ENCODE data around the gene MKRN1. TPM values are rescaled to one million over a fixed set of nuclear protein-coding genes. Genes with fewer than 3 reads are reported as not detected.
"Not testable (repeated sequence)": the region's sequence is repeated elsewhere in the genome, so short reads cannot be mapped to it uniquely, and the experiment has no call there.

MKRN1 gene
- total RNA-seq, 4 donors from 2014 or later: 66.4 to 105 (median 77.9) TPM

- Histone ChIP-seq H3K4me1 (no peaks in the 10 kb centered on the region), H3K36me3 (peaks cover 50 to 95% (median 85%) of the 10 kb centered on the region in 4 donors), H3K27me3 (no peaks in the 10 kb centered on the region), H3K27ac (replicated peaks in 1 of 4) (no peak overlapping the region), H3K9me3 (no peaks in the 10 kb centered on the region), H3K4me3 (no peak overlapping the region)
- TF ChIP-seq POLR2AphosphoS5 (IDR thresholded peaks at IDR 0.05): no peak
- TF ChIP-seq EP300 (IDR thresholded peaks at IDR 0.05): no peak
- intact Hi-C loops (cut with DNase I): no loop called here
- DNase-seq (ENCODE audit: extremely low spot score): no peak
- 79% methylated on average over 3 of the region's 3 CpGs for WGBS
Observed at GRCh38 chr7:140458201-140458600, 21.1 kb downstream of the MKRN1 start.

GRCh38 chr7:140456551-140457051 lies 22.7 kb downstream of the MKRN1 start:
- no peak for DNase-seq (ENCODE audit: extremely low spot score)
- Histone ChIP-seq H3K4me3 (no peak overlapping the region), H3K27ac (replicated peaks in 1 of 4) (no peak overlapping the region), H3K27me3 (no peaks in the 10 kb centered on the region), H3K9me3 (no peaks in the 10 kb centered on the region), H3K4me1 (no peaks in the 10 kb centered on the region), H3K36me3 (peaks cover 49 to 94% (median 83%) of the 10 kb centered on the region in 4 donors)
- 94% methylated on average over 9 of the region's 9 CpGs for WGBS
- TF ChIP-seq POLR2AphosphoS5 (IDR thresholded peaks at IDR 0.05) (no peak), POLR2A (IDR thresholded peaks at IDR 0.05; ENCODE audit: low read depth) (no peak), EP300 (IDR thresholded peaks at IDR 0.05) (no peak), CTCF (IDR thresholded peaks at IDR 0.05) (no peak)
- intact Hi-C loops (cut with DNase I): no loop called here

GRCh38 chr7:140455743-140456142 lies 23.6 kb downstream of the MKRN1 start:
- no peak for DNase-seq (ENCODE audit: extremely low spot score)
- intact Hi-C loops (cut with DNase I): no loop called here
- H3K27me3 ChIP-seq: no peaks in the 10 kb centered on the region
- WGBS: 65% methylated on average over 4 of the region's 4 CpGs
- H3K4me3 ChIP-seq: no peak overlapping the region
- H3K27ac ChIP-seq (replicated peaks in 1 of 4): no peak overlapping the region
- H3K36me3 ChIP-seq: peaks cover 44 to 85% (median 76%) of the 10 kb centered on the region in 4 donors
- TF ChIP-seq POLR2A (IDR thresholded peaks at IDR 0.05; ENCODE audit: low read depth) (no peak), POLR2AphosphoS5 (IDR thresholded peaks at IDR 0.05) (no peak), EP300 (IDR thresholded peaks at IDR 0.05) (no peak), CTCF (IDR thresholded peaks at IDR 0.05) (no peak)
- H3K9me3 ChIP-seq: no peaks in the 10 kb centered on the region
- no peaks in the 10 kb centered on the region for H3K4me1 ChIP-seq

- intact Hi-C loops (cut with DNase I): no loop called here
- H3K27ac ChIP-seq (replicated peaks in 1 of 4): no peak overlapping the region
- H3K4me3 ChIP-seq: no peak overlapping the region
- WGBS: 81% methylated on average over 8 of the region's 8 CpGs
- no peak for DNase-seq (ENCODE audit: extremely low spot score)
- peaks cover 41 to 76% (median 72%) of the 10 kb centered on the region in 4 donors for H3K36me3 ChIP-seq
- no peaks in the 10 kb centered on the region for H3K27me3 ChIP-seq
- H3K9me3 ChIP-seq: no peaks in the 10 kb centered on the region
- no peak for TF ChIP-seq POLR2A (IDR thresholded peaks at IDR 0.05; ENCODE audit: low read depth)
- TF ChIP-seq EP300 (IDR thresholded peaks at IDR 0.05): no peak
- no peak for TF ChIP-seq CTCF (IDR thresholded peaks at IDR 0.05)
- no peak for TF ChIP-seq POLR2AphosphoS5 (IDR thresholded peaks at IDR 0.05)
- H3K4me1 ChIP-seq: no peaks in the 10 kb centered on the region
Observed at GRCh38 chr7:140454657-140455015, 24.7 kb downstream of the MKRN1 start.

GRCh38 chr7:140453785-140454656 lies 25.3 kb downstream of the MKRN1 start:
- H3K4me1 ChIP-seq; H3K27ac ChIP-seq (replicated peaks in 1 of 4); H3K27me3 ChIP-seq; H3K9me3 ChIP-seq; H3K4me3 ChIP-seq; intact Hi-C loops (cut with DNase I); DNase-seq (ENCODE audit: extremely low spot score): not testable (repeated sequence)
- H3K36me3 ChIP-seq: peaks cover 37 to 70% (median 66%) of the 10 kb centered on the region in 4 donors
- 88% methylated on average over 9 of the region's 9 CpGs for WGBS

Measured in esophagus muscularis mucosa (tissue), 4 donors.